ENCODE data around the gene PTBP3. TPM values are rescaled to one million over a fixed set of nuclear protein-coding genes. Genes with fewer than 3 reads are reported as not detected.
A peak's percentile ranks its signal among the peaks of the same experiment; 100 is the strongest.

PTBP3 gene
- total RNA-seq, 2 experiments from 2014 or later: 152 to 186 TPM

DNA sequence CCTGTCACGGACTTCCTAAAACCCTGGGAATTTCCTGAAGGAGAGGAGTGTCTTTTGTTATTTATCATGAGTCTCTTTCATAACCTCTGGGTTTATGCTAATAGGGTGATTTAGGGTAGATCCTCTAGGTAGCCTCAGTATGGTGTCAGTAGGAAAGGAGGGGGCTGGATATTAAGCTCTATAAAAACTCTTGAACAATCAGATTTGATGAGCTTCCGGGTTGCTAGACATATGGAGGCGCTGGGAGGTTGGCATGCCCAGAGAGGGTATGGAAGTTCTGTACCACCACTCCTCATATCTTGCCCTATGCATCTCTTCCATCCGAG lies 15.6 kb upstream of the PTBP3 start:
- Mint-ChIP-seq H3K36me3 (peaks cover 4% of the 10 kb centered on the region), H3K9me3 (ENCODE audit: low read depth) (no peaks in the 10 kb centered on the region), H3K4me1 (peaks cover 11% of the 10 kb centered on the region), H3K4me3 (peak overlapping the region; percentile 67), H3K27ac (peak overlapping the region; percentile 79), H3K27me3 (peaks cover 3% of the 10 kb centered on the region)
- CTCF ChIA-PET: no interaction called here
- DNase-seq (no peak), ATAC-seq (no peak)

DNA sequence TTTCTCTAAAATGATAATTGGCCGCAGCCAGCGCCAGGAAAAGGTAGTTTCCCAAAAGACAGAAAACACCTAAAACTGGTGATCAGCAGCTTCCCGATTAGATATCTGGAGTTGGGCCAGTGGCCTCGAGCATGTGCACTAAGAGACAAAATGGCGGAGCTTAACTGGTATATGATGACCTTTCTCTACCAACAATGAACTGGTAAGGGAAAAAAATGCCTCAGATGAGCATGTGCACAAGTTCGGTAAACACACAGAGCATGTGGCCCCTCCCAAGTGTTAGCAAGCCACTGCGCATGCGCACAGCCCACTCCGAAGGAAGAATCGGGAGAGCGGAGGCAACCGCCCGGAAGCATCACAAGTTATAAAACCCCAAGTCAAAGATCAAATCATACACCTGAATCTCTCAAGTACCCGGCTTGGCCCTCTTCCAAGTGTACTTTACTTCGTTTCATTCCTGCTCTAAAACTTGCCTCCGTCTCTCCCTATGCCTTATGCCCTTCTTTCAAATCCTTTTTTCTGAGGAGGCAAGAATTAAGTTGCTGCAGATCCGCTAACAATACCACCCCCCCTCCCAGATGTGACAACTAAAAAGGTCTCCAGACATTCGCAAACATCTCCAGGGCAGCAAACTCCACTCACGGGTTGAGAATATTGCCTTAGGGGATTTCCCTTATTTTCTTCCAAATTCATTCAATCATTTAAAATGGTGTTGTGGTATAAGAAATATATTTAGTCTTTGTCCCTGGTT lies 15.0 kb upstream of the PTBP3 start:
- Mint-ChIP-seq H3K36me3 (peaks cover 4% of the 10 kb centered on the region), H3K4me1 (peaks cover 10% of the 10 kb centered on the region), H3K27ac (peak overlapping the region; percentile 79), H3K4me3 (peak overlapping the region; percentile 67), H3K27me3 (peaks cover 3% of the 10 kb centered on the region), H3K9me3 (ENCODE audit: low read depth) (no peaks in the 10 kb centered on the region)
- peak; percentile 75 for ATAC-seq
- DNase-seq: peak; percentile 84
- CTCF ChIA-PET: interaction anchor here (0.6 to 1.4 kb wide), 3 partner anchors 14 to 469 kb away, joined by 3 to 4 read pairs (median 3); no protein-coding TSS in a partner anchor

DNA sequence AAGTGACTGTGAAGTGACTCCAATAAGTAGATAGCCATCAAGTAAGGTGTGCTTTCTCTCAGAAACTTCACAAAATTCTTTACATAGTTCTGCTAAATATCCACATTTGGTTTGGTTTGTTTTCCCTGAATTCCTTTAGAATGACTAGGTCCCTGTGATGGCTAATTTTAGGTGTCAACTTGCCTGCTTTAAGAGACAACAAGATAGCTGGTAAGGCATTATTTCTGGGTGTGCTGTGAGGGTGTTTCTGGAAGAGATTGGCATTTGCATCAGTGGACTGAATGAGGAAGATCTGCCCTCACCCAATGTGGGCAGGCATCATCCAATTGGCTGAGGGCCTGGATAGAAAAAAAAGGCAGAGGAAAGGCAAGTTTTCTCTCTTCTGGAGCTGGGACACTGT lies 8.3 kb upstream of the PTBP3 start:
- CTCF ChIA-PET: interaction anchor here (1.5 kb wide), 1 partner anchor 248 kb away, joined by 4 read pairs; no protein-coding TSS in a partner anchor
- H3K9me3 Mint-ChIP-seq (ENCODE audit: low read depth): no peaks in the 10 kb centered on the region
- H3K4me3 Mint-ChIP-seq: no peak overlapping the region
- ATAC-seq: no peak
- no peaks in the 10 kb centered on the region for H3K4me1 Mint-ChIP-seq
- H3K27me3 Mint-ChIP-seq: peaks cover 2% of the 10 kb centered on the region
- H3K36me3 Mint-ChIP-seq: no peaks in the 10 kb centered on the region
- H3K27ac Mint-ChIP-seq: no peak overlapping the region
- no peak for DNase-seq

DNA sequence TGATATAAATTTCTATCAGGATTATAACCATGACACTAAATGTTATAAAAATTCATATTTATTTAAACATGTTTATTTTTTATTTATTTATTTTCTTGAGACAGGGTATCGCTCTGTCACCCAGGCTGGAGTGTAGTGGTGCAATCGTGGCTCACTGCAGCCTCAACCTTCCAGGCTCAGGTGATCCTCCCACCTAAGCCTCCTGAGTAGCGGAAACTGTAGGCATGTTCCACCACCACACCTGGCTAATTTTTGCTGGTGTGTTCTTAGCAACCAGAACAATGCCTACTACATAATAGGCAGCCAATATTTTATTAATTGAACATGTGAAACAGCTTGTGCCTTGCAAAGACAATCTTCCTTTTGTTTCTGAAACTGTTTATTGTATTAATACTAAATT lies 6.5 kb upstream of the PTBP3 start:
- Mint-ChIP-seq H3K9me3 (ENCODE audit: low read depth) (no peaks in the 10 kb centered on the region), H3K4me3 (no peak overlapping the region), H3K27ac (no peak overlapping the region), H3K4me1 (peaks cover 3% of the 10 kb centered on the region), H3K27me3 (peaks cover 2% of the 10 kb centered on the region), H3K36me3 (no peaks in the 10 kb centered on the region)
- DNase-seq (no peak), ATAC-seq (no peak)
- CTCF ChIA-PET: no interaction called here

DNA sequence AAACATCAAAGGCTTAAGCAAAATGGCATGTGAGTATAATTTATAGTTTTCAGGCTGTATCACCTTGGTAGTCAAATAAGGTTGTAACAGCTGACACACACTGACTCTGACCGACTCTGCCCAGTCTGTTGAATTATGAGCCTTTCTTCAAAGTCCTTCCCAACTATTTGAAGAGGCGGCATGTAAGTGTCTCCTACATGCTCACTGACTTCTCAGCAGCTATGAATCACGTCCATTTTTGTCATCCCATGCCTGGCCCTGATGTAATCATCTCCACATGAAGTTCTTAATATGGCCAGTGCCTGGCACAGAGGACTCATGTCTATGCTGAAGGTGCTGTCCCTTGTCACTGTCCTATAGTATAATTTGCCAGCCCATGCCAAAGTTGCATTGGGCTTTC lies 5.1 kb upstream of the PTBP3 start:
- ATAC-seq: no peak
- DNase-seq: no peak
- CTCF ChIA-PET: interaction anchor here (1.0 kb wide), 1 partner anchor 23 kb away, joined by 3 read pairs; no protein-coding TSS in a partner anchor

DNA sequence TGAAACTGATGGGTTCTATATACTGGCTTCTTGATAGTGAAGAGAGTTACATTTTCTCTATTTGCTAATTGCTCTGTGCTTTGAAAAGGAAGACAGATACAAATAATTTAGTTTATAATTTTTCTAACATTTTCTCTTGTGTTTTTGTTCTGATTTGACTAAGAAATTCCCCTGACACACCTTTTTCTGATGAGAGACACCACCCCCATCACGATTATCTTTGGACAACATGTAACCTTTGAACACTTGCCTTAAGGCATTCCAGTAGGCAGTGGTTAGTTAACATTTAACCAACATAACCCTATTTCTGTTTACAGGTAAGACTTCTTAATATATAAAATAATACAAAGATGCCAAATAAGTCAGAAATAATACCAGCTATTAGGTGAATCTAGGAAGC lies 4.1 kb upstream of the PTBP3 start:
- ATAC-seq (no peak), DNase-seq (no peak)
- H3K4me3 Mint-ChIP-seq: no peak overlapping the region
- H3K9me3 Mint-ChIP-seq (ENCODE audit: low read depth): no peaks in the 10 kb centered on the region
- H3K4me1 Mint-ChIP-seq: peaks cover 8% of the 10 kb centered on the region
- H3K27ac Mint-ChIP-seq: no peak overlapping the region
- CTCF ChIA-PET: no interaction called here
- H3K27me3 Mint-ChIP-seq: peaks cover 2% of the 10 kb centered on the region
- H3K36me3 Mint-ChIP-seq: no peaks in the 10 kb centered on the region

More for the DNA sequence above, 5.1 kb upstream of the PTBP3 start:
- Mint-ChIP-seq H3K36me3 (no peaks in the 10 kb centered on the region), H3K27me3 (peaks cover 2% of the 10 kb centered on the region), H3K4me3 (no peak overlapping the region), H3K27ac (no peak overlapping the region), H3K9me3 (ENCODE audit: low read depth) (no peaks in the 10 kb centered on the region), H3K4me1 (peaks cover 8% of the 10 kb centered on the region)

DNA sequence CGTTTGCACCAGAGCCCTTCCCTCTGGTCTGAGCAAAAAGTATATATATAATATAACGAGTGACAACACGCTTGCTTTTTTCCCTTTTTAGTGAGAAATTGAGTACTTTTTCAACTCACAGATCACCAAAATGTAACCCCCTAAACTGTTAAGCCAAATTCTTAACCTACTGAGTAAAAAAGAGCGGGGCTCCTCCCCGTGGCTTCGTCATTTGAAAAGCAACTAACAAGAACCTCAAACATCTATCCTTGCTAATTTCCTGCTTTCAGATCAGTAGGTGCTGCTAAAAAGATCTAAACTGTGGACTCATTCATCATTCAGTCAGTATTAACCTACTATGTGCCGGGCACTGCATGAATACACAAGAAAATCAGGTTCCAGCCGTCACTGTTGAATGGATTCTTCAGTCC lies 1.0 kb upstream of the PTBP3 start:
- H3K4me1 Mint-ChIP-seq: peaks cover 26% of the 10 kb centered on the region

DNA sequence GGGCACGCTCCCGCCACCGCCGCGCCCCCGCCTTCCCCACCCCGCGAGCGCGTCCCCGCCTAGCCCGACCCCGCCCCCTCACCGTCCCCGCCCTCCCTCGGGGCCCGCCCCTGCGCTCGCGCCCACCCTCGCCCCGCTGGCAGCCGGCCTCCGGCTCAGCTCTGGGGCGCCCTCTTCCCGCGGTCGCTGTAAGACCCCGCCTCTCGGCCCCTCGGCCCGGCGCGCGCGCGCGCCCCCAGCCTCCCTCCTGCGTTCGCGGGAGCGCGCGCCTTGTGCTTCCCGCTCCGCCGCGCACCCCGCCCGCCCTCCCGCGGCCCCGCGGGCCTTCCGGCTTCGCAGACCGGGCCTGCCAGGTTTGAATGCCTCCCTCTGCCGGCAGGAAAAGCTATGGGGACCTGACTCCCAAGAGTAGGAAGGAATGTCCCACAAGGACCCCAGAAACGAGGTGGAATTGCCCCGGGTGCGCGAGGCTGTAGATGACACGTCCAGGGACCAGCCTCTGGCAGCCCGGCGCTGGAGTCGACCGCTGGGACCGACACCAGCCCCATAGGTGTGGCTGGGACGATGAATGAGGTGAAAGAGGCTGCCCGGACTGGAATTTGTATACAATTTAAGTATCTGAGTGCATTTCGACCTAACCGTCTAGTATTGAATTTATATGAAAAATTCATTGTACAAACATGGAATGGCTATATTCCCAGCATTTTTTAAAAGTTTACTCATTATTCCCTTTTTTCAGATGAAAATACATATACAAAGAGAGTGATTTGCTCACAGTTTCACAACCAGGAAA lies 416 bp upstream of the PTBP3 start:
- H3K9me3 Mint-ChIP-seq (ENCODE audit: low read depth): no peaks in the 10 kb centered on the region
- peaks cover 2% of the 10 kb centered on the region for H3K27me3 Mint-ChIP-seq
- H3K36me3 Mint-ChIP-seq: peaks cover 3% of the 10 kb centered on the region
- peaks cover 27% of the 10 kb centered on the region for H3K4me1 Mint-ChIP-seq
- DNase-seq (peak; percentile 95), ATAC-seq (peak; percentile 84)
- H3K27ac Mint-ChIP-seq: peak overlapping the region; percentile 98
- H3K4me3 Mint-ChIP-seq: peak overlapping the region; percentile 94
- CTCF ChIA-PET: interaction anchor here (0.5 to 3.6 kb wide), 12 partner anchors 12 to 380 kb away, joined by 3 to 27 read pairs (median 6); partner anchors contain the start of gene SUSD1

More for the DNA sequence above, 1.0 kb upstream of the PTBP3 start:
- H3K9me3 Mint-ChIP-seq (ENCODE audit: low read depth): no peaks in the 10 kb centered on the region
- DNase-seq (peak; percentile 77), ATAC-seq (no peak)
- peak overlapping the region; percentile 98 for H3K27ac Mint-ChIP-seq
- H3K36me3 Mint-ChIP-seq: peaks cover 2% of the 10 kb centered on the region
- peaks cover 2% of the 10 kb centered on the region for H3K27me3 Mint-ChIP-seq
- H3K4me3 Mint-ChIP-seq: peak overlapping the region; percentile 94
- CTCF ChIA-PET: interaction anchor here (1.0 to 3.6 kb wide), 7 partner anchors 13 to 237 kb away, joined by 3 to 27 read pairs (median 12); partner anchors contain the start of genes HSDL2 and SUSD1

DNA sequence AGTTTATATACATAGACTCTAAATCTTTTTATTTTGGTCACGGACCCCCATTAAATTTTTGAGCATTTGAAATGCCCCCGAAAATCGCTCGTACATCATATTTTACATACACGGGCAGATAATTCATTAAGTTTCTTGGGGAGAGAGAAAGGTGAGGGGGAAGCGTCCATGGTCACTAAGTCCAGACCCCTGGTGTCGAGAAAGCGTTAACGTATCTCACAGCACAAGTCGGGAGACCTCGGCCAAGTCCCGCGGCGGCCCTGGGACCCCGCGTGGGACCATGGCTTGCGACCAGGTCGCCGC lies 794 bp downstream of the PTBP3 start:
- ATAC-seq: no peak
- CTCF ChIA-PET: interaction anchor here (0.7 to 3.6 kb wide), 15 partner anchors 11 to 246 kb away, joined by 3 to 27 read pairs (median 5); partner anchors contain the start of gene SUSD1
- Mint-ChIP-seq H3K27me3 (no peaks in the 10 kb centered on the region), H3K9me3 (ENCODE audit: low read depth) (no peaks in the 10 kb centered on the region), H3K36me3 (peaks cover 11% of the 10 kb centered on the region), H3K4me3 (peak overlapping the region; percentile 89), H3K27ac (peak overlapping the region; percentile 93), H3K4me1 (peaks cover 39% of the 10 kb centered on the region)
- no peak for DNase-seq

DNA sequence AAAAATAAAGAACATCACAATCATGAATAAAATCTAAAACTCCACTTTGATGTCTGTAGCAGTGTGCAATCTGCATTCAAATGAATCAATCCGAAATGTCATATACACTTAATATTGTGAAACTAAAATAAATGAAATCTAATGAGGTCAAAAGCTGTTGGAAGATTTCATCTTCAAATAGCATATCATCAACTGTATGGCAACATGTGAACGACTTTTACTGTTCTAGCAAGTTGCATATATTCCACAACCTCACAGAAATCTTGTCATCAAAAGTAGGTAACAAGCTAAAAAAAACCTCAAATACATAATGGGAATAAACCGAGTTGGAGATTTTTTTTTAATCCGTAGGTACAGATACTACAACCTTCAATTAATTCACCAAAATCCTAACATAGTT lies 1.2 kb downstream of the PTBP3 start:
- Mint-ChIP-seq H3K9me3 (ENCODE audit: low read depth) (no peaks in the 10 kb centered on the region), H3K36me3 (peaks cover 11% of the 10 kb centered on the region), H3K27ac (peak overlapping the region; percentile 93), H3K27me3 (no peaks in the 10 kb centered on the region), H3K4me3 (peak overlapping the region; percentile 89), H3K4me1 (peaks cover 40% of the 10 kb centered on the region)
- DNase-seq: no peak
- ATAC-seq: no peak
- CTCF ChIA-PET: interaction anchor here (0.8 to 3.6 kb wide), 14 partner anchors 10 to 246 kb away, joined by 3 to 27 read pairs (median 5); partner anchors contain the start of genes HSDL2 and SUSD1

DNA sequence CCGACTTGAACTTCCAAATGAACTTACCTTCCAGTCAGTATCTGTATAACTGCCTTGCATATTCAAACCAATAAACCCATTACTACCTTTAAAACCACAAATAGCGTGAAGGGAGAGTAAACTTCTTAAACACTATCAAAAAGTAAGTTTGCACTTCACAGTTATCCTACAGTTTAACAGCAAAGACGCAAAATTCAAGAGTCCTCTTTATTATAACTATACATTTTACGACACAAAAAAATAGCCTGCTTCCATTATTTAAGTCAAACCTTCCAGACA lies 1.8 kb downstream of the PTBP3 start:
- Mint-ChIP-seq H3K4me1 (peaks cover 42% of the 10 kb centered on the region), H3K36me3 (peaks cover 11% of the 10 kb centered on the region), H3K27me3 (no peaks in the 10 kb centered on the region), H3K9me3 (ENCODE audit: low read depth) (no peaks in the 10 kb centered on the region), H3K27ac (peak overlapping the region; percentile 93), H3K4me3 (peak overlapping the region; percentile 89)
- DNase-seq (no peak), ATAC-seq (no peak)
- CTCF ChIA-PET: interaction anchor here (1.0 to 3.6 kb wide), 9 partner anchors 14 to 234 kb away, joined by 3 to 27 read pairs (median 5); partner anchors contain the start of genes HSDL2 and SUSD1

DNA sequence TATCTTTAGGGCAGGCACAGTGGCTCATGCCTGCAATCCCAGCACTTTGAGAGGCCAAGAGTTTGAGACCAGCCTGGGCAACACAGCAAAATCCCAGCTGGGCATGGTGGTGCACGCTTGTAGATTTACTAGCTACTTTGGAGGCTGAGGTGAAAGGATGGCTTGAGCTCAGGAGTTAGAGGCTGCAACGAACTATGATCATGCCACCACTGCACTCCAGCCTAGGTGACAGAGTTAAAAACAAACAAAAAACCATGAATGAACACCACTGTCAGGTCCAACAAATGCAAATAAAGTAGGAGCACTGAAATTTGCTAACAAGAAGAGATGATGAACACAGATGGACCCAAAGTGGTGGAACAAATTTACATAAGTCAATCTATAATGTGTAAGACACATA lies 4.9 kb downstream of the PTBP3 start:
- ATAC-seq (no peak), DNase-seq (no peak)
- Mint-ChIP-seq H3K36me3 (peaks cover 36% of the 10 kb centered on the region), H3K9me3 (ENCODE audit: low read depth) (peaks cover 5% of the 10 kb centered on the region), H3K4me1 (peaks cover 52% of the 10 kb centered on the region), H3K27me3 (no peaks in the 10 kb centered on the region), H3K27ac (peak overlapping the region; percentile 24), H3K4me3 (no peak overlapping the region)
- CTCF ChIA-PET: interaction anchor here (0.6 to 1.7 kb wide), 3 partner anchors 9 to 999 kb away, joined by 3 to 5 read pairs (median 3); no protein-coding TSS in a partner anchor

DNA sequence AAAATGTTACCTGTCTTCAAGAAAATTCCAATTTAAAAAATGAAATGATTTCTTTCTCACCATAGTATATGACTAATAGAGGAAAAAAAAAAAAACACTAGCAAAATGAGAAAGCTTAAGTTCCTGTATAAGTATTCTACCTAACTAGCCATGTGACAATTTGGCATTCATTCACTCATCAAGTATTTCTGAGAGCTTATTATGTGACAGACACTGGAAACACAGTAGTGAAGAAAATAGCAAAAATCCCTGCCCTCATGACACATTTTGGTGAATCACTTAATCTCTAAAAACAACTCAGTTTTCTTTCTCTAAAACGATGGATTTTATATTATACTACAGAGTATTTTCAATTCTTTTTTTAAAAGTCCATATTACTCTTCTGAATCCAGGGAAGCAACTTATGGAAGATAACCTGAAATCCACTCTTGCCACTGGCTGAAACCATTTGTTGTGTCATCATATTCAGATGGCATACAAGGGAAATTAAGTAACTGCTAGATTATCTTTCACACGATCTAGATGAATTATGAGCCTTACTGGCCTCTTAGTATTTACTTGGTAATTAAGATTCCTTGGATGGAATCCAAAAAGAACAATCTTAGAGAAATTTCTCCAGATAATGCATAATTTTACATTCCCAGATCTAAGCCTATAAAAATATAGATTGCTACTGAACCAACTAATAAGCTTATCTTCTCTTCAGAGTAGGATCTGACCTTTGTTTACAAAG lies 5.5 kb downstream of the PTBP3 start:
- Mint-ChIP-seq H3K27ac (peak overlapping the region; percentile 24), H3K27me3 (no peaks in the 10 kb centered on the region), H3K9me3 (ENCODE audit: low read depth) (peaks cover 5% of the 10 kb centered on the region), H3K4me1 (peaks cover 56% of the 10 kb centered on the region), H3K36me3 (peaks cover 43% of the 10 kb centered on the region), H3K4me3 (no peak overlapping the region)
- DNase-seq: no peak
- ATAC-seq: no peak
- CTCF ChIA-PET: interaction anchor here (0.7 kb wide), 1 partner anchor 193 kb away, joined by 3 read pairs; no protein-coding TSS in a partner anchor
